ENCODE data around the gene CSMD2. TPM values are rescaled to one million over a fixed set of nuclear protein-coding genes. Genes with fewer than 3 reads are reported as not detected.

CSMD2 gene
- total and polyA plus RNA-seq, 2 of the 8 experiments (the other 6 are each of a cell fraction or from before 2014, with no cell fraction given), result 7.0 to 14.7 TPM

- 79% methylated on average over 6 of the region's 6 CpGs; no CpG with 5 or more reads in 1 of the 2 experiments for WGBS, 2 experiments (ENCODE audit: extremely low coverage in 1 of 2, insufficient coverage in 1 of 2, insufficient read length in 1 of 2, insufficient replicate concordance in 2 of 2, low coverage in 1 of 2, low lambda C conversion rate in 2 of 2, missing lambda C conversion rate in 1 of 2)
- H2AK5ac ChIP-seq (ENCODE audit: low read depth, low read length), result no peak overlapping the region
- no peaks in the 10 kb centered on the region; the same call in 1 of the 2 replicates for H3K79me1 ChIP-seq (ENCODE audit: low read depth, low read length)
- H3K23ac ChIP-seq (ENCODE audit: insufficient read length), result no peak overlapping the region
- ChIA-PET CTCF (ENCODE audit: partially characterized antibody) (interaction anchor here (0.6 to 1.3 kb wide), 2 partner anchors 11 to 140 kb away, joined by 3 to 4 read pairs; no protein-coding TSS in a partner anchor), POLR2A (ENCODE audit: partially characterized antibody) (interaction anchor here (1.0 kb wide), 1 partner anchor 296 kb away, joined by 3 read pairs; no protein-coding TSS in a partner anchor)
- H3K4me3 ChIP-seq (ENCODE audit: extremely low read depth in 1 of 4, insufficient read depth in 2 of 4, low read depth in 3 of 4, low read length in 4 of 4), result no peak overlapping the region
- H3K14ac ChIP-seq (ENCODE audit: insufficient read length), result no peak overlapping the region
- H2BK15ac ChIP-seq (ENCODE audit: low read length), result no peak overlapping the region
- H3K36me3 ChIP-seq (ENCODE audit: control insufficient read depth in 2 of 4, insufficient read depth in 4 of 4, low read length in 3 of 4), result peaks cover 3 to 8% (median 6%) of the 10 kb centered on the region in 4 experiments; a peak in 6 of 8 replicates
- H4K5ac ChIP-seq (ENCODE audit: insufficient read length, low read depth, low read length), result no peak overlapping the region
- no peak overlapping the region for H2BK20ac ChIP-seq (ENCODE audit: low read length)
- no peak overlapping the region for H3K4ac ChIP-seq (replicated peaks; ENCODE audit: insufficient read length, low read depth, low read length)
- no peak overlapping the region for H2BK5ac ChIP-seq (ENCODE audit: low read depth, low read length)
- H4K20me1 ChIP-seq (replicated peaks in 1 of 2; ENCODE audit: control insufficient read depth in 1 of 2, insufficient read depth in 2 of 2, low read length in 2 of 2), result peaks cover 0 to 2% of the 10 kb centered on the region in 2 experiments
- no peak overlapping the region for H2BK12ac ChIP-seq (ENCODE audit: low read depth, low read length)
- FAIRE-seq (no peak), DNase-seq (ENCODE audit: low read depth in 1 of 2, low spot score in 2 of 2) (no peak)
- no peak overlapping the region for H4K91ac ChIP-seq (replicated peaks; ENCODE audit: insufficient read length, low read length)
- H3K27ac ChIP-seq (ENCODE audit: low read depth, low read length), result no peak overlapping the region
- no peak for TF ChIP-seq TCF12 (IDR thresholded peaks at IDR 0.05; ENCODE audit: low read depth, low read length)
- TF ChIP-seq EP300 (IDR thresholded peaks at IDR 0.05; ENCODE audit: borderline replicate concordance in 1 of 2, low read depth in 2 of 2, low read length in 2 of 2), result no peak
- TF ChIP-seq TAF7 (optimal IDR thresholded peaks at IDR 0.05; ENCODE audit: borderline replicate concordance, low read depth, low read length), result no peak
- no peak for TF ChIP-seq RFX5 (IDR thresholded peaks at IDR 0.05; ENCODE audit: borderline replicate concordance, low read depth, low read length)
- TF ChIP-seq HDAC2 (IDR thresholded peaks at IDR 0.05; ENCODE audit: borderline replicate concordance in 1 of 2, low read depth in 2 of 2, low read length in 2 of 2), result no peak
- no peak for TF ChIP-seq SRF (IDR thresholded peaks at IDR 0.05; ENCODE audit: low read depth, low read length)
- no peaks in the 10 kb centered on the region for H3K27me3 ChIP-seq (replicated peaks in 1 of 4; ENCODE audit: control insufficient read depth in 3 of 4, extremely low read depth in 1 of 4, insufficient read depth in 3 of 4, low read length in 3 of 4)
- no peak overlapping the region for H3K56ac ChIP-seq (replicated peaks; ENCODE audit: insufficient read length, low read depth, low read length)
- H4K8ac ChIP-seq (ENCODE audit: extremely low read depth, insufficient read depth, low read length), result no peak overlapping the region
- no peak overlapping the region for H3K4me2 ChIP-seq (ENCODE audit: insufficient read depth in 1 of 2, low read depth in 2 of 2, low read length in 2 of 2)
- H2BK120ac ChIP-seq (replicated peaks; ENCODE audit: low read depth, low read length), result no peak overlapping the region
- no peaks in the 10 kb centered on the region for H3K9me3 ChIP-seq (ENCODE audit: insufficient read depth in 2 of 2, low read depth in 1 of 2, low read length in 1 of 2)
- H3K18ac ChIP-seq (ENCODE audit: extremely low read depth, low read length), result no peak overlapping the region
- H3K23me2 ChIP-seq (ENCODE audit: low read depth, low read length), result no peaks in the 10 kb centered on the region; the same call in 1 of the 2 replicates
- no peak overlapping the region for H2AFZ ChIP-seq (ENCODE audit: low read length)
- H3K9ac ChIP-seq (replicated peaks in 1 of 4; ENCODE audit: extremely low read depth in 1 of 4, low read depth in 3 of 4, low read length in 3 of 4), result no peak overlapping the region
- H3K79me2 ChIP-seq (ENCODE audit: control insufficient read depth in 1 of 2, insufficient read depth in 2 of 2, low read length in 2 of 2), result no peaks in the 10 kb centered on the region
- H3K4me1 ChIP-seq (replicated peaks in 1 of 4; ENCODE audit: control insufficient read depth in 3 of 4, insufficient read depth in 4 of 4, low read length in 3 of 4), result peaks cover 0 to 3% (median 0%) of the 10 kb centered on the region in 4 experiments; a peak in 1 of 7 replicates
Observed at GRCh38 chr1:33709783-33710718, 455.0 kb downstream of the CSMD2 start.
